Endothelial cell of umbilical vein (primary cell): Measurements from ENCODE around the gene CALD1. TPM values are rescaled to one million over a fixed set of nuclear protein-coding genes. Genes with fewer than 3 reads are reported as not detected.

Experiments
- BruUV-seq: library from RNA; stranded (reverse); fragments of 400-500 nt; replicated peaks from 2 replicates; lab custom pipeline; 2021; lab: Mats Ljungman, UMichigan
- CTCF ChIA-PET: fragments of 300-600, 350-600 bp; sonication (Branson Sonifier 250); formaldehyde crosslinking; loops from one replicate; lab custom pipeline; 2021; ENCODE audit warnings: antibody characterized with exemption, inconsistent platforms; lab: Charles Lee
- POLR2A ChIA-PET: fragments of 300-600, 350-600 bp; sonication (Branson Sonifier 250); formaldehyde crosslinking; loops from one replicate; lab custom pipeline; 2021; ENCODE audit warnings: antibody characterized with exemption, inconsistent platforms; lab: Charles Lee
- DNase-seq: peaks from one replicate; pipeline ENCODE4 v3.0.0-alpha.2; 2011; ENCODE audit warnings: low read depth, low spot score
- FAIRE-seq: peaks from 2 replicates; lab custom pipeline; 2011; peaks lifted over from hg19 to GRCh38; lab: Jason Lieb, UNC
- H2AFZ ChIP-seq: 2 replicates; pipeline ENCODE4 v1.6.0; 2012; ENCODE audit warnings: low read depth, low read length, control low read depth, inconsistent platforms
- H3K27ac ChIP-seq: 2 replicates; pipeline ENCODE4 v1.5.1; 2011; ENCODE audit warnings: low read depth, mild to moderate bottlenecking, control low read depth, low read length, moderate library complexity; ENCODE audit not compliant: insufficient read depth
- H3K27me3 ChIP-seq, 2 experiments: 2 replicates each; pipeline versions ENCODE4 v1.6.0 to v1.6.1; 2011; ENCODE audit warnings: low read length in 2 of 2, mixed read lengths in 1 of 2; ENCODE audit not compliant: control insufficient read depth in 2 of 2, insufficient read depth in 2 of 2
- H3K36me3 ChIP-seq, 2 experiments: 2 replicates in 1 of 2; 3 replicates in 1 of 2; pipeline ENCODE4 v1.5.1; 2011; ENCODE audit warnings: low read length in 2 of 2, mild to moderate bottlenecking in 1 of 2, moderate library complexity in 1 of 2; ENCODE audit not compliant: control insufficient read depth in 2 of 2, insufficient read depth in 2 of 2; ENCODE audit errors: extremely low read depth in 1 of 2
- H3K4me1 ChIP-seq: 3 replicates; pipeline ENCODE4 v1.5.1; 2011; ENCODE audit warnings: mild to moderate bottlenecking, low read length; ENCODE audit not compliant: control insufficient read depth, insufficient read depth; ENCODE audit errors: extremely low read depth
- H3K4me2 ChIP-seq: 2 replicates; pipeline ENCODE4 v1.6.1; 2011; ENCODE audit warnings: low read length, control low read depth, mixed read lengths; ENCODE audit not compliant: insufficient read depth
- H3K4me3 ChIP-seq, 3 experiments: fragments of 200-600 bp in 1 of 3; sonication (generic), shearing (Covaris generic) in 1 of 3; replicated peaks in 1 of 3; 2 replicates each; pipeline ENCODE4 v1.5.1; 2011 to 2016; ENCODE audit warnings: control low read depth in 3 of 3, low read length in 3 of 3, mild to moderate bottlenecking in 2 of 3, inconsistent platforms in 1 of 3, low read depth in 1 of 3, moderate library complexity in 1 of 3; ENCODE audit not compliant: insufficient read depth in 1 of 3
- H3K79me2 ChIP-seq: 2 replicates; pipeline ENCODE4 v1.6.0; 2012; ENCODE audit warnings: low read length, inconsistent platforms; ENCODE audit not compliant: control insufficient read depth, insufficient read depth
- H3K9ac ChIP-seq: replicated peaks from 2 replicates; pipeline ENCODE3; 2011; ENCODE audit warnings: low read length, control low read depth; ENCODE audit not compliant: insufficient read depth; ENCODE audit errors: extremely low read depth
- H3K9me1 ChIP-seq: replicated peaks from 3 replicates; pipeline ENCODE4 v1.6.0; 2011; ENCODE audit warnings: mild to moderate bottlenecking, low read length; ENCODE audit not compliant: control insufficient read depth, insufficient read depth; ENCODE audit errors: extremely low read depth
- H3K9me3 ChIP-seq: replicated peaks from 2 replicates; pipeline ENCODE4 v1.5.1; 2012; ENCODE audit warnings: low read length, inconsistent platforms; ENCODE audit not compliant: control insufficient read depth, insufficient read depth
- H4K20me1 ChIP-seq: replicated peaks from 2 replicates; pipeline ENCODE3; 2011; ENCODE audit warnings: mild to moderate bottlenecking, low read length; ENCODE audit not compliant: control insufficient read depth, insufficient read depth; ENCODE audit errors: extremely low read depth
- CTCF ChIP-seq, 2 donors: IDR thresholded peaks; 1 replicate in 1 of 2; 2 replicates in 1 of 2; pipeline ENCODE4 v1.5.1; 2011; ENCODE audit warnings: low read length in 2 of 2, mild to moderate bottlenecking in 2 of 2, moderate library complexity in 2 of 2, control low read depth in 1 of 2, inconsistent platforms in 1 of 2, low read depth in 1 of 2; ENCODE audit not compliant: insufficient read depth in 1 of 2; ENCODE audit errors: extremely low read depth in 1 of 2
- EZH2 ChIP-seq: IDR thresholded peaks from 2 replicates; pipeline ENCODE4 v1.6.1; 2012; ENCODE audit warnings: borderline replicate concordance, low read depth, mild to moderate bottlenecking, moderate library complexity, low read length, inconsistent platforms; ENCODE audit not compliant: severe bottlenecking
- FOS ChIP-seq: IDR thresholded peaks from 2 replicates; pipeline ENCODE4 v1.6.1; 2011; ENCODE audit warnings: mild to moderate bottlenecking, low read length, moderate library complexity, borderline replicate concordance; ENCODE audit not compliant: insufficient read depth
- GATA2 ChIP-seq: IDR thresholded peaks from 2 replicates; pipeline ENCODE4 v1.7.0; 2011; ENCODE audit warnings: low read depth, mild to moderate bottlenecking, moderate library complexity, mixed read lengths, low read length; ENCODE audit not compliant: insufficient read length, insufficient read depth
- JUN ChIP-seq: IDR thresholded peaks from 2 replicates; pipeline ENCODE4 v1.6.1; 2011; ENCODE audit warnings: borderline replicate concordance, low read depth; ENCODE audit not compliant: insufficient read length, insufficient read depth
- MAX ChIP-seq: IDR thresholded peaks from 2 replicates; pipeline ENCODE4 v1.6.1; 2011; ENCODE audit not compliant: insufficient read depth, insufficient read length
- MYC ChIP-seq: IDR thresholded peaks from one replicate; pipeline ENCODE4 v1.6.1; 2011; ENCODE audit warnings: mild to moderate bottlenecking, low read depth, low read length
- POLR2A ChIP-seq: IDR thresholded peaks from 2 replicates; pipeline ENCODE4 v1.6.1; 2012; ENCODE audit warnings: low read depth, mild to moderate bottlenecking, control low read depth, low read length
- POLR2AphosphoS5 ChIP-seq: IDR thresholded peaks from 2 replicates; pipeline ENCODE4 v1.6.1; 2012; ENCODE audit warnings: low read depth, mild to moderate bottlenecking, control low read depth, low read length, moderate library complexity; ENCODE audit not compliant: insufficient read depth
- dilution Hi-C: fragments of 300-500 bp; cut with MboI; formaldehyde crosslinking; loops from one replicate; pipeline ENCODE4 v1.15.0; 2019; ENCODE audit warnings: low sequenced_read_pairs; ENCODE audit not compliant: extremely low pct_ligation_motif_present
- intact Hi-C: fragments of 100-400 bp; cut with micrococcal nuclease; formaldehyde crosslinking; loops from one replicate; pipeline ENCODE4 v1.10.0; 2022
- polyA plus RNA-seq, 4 experiments: library from polyadenylated mRNA; depleted of rRNA in 3 of 4; stranded (reverse) in 3 of 4; unstranded in 1 of 4; fragments of >200 nt; gene quantifications; 2 replicates each; pipeline versions ENCODE4 v1.2.1 to v1.2.3, GENCODE V29; 2011 to 2012; ENCODE audit warnings: missing spikeins in 1 of 4
- total RNA-seq: library from RNA; stranded (reverse); gene quantifications from 2 replicates; pipeline ENCODE4 v1.2.3, GENCODE V29; 2021

Gene CALD1
- total and polyA plus RNA-seq, 2 donors (not counting 3 experiments of a cell fraction or from before 2014, with no cell fraction given) = 136 to 307 TPM

GRCh38 chr7:134907000-134907399 lies 127.6 kb downstream of the CALD1 start:
- FAIRE-seq = no peak
- dilution Hi-C loops = no loop called here
- no peak overlapping the region for H2AFZ ChIP-seq
- H3K79me2 ChIP-seq = peaks cover 34% of the 10 kb centered on the region
- intact Hi-C loops = no loop called here
- ChIA-PET POLR2A (no interaction called here), CTCF (interaction anchor here (1.5 kb wide), 1 partner anchor 32 kb away, joined by 3 read pairs; no protein-coding TSS in a partner anchor)
- no peaks in the 10 kb centered on the region for H3K27me3 ChIP-seq
- peaks cover 0 to 13% of the 10 kb centered on the region in 2 experiments for H3K36me3 ChIP-seq
- H3K4me2 ChIP-seq = no peak overlapping the region
- H3K9me1 ChIP-seq = no peaks in the 10 kb centered on the region
- TF ChIP-seq MYC = no peak
- TF ChIP-seq GATA2 = no peak
- no peak for TF ChIP-seq EZH2
- TF ChIP-seq JUN = no peak
- TF ChIP-seq POLR2A = no peak
- no peak for TF ChIP-seq FOS
- TF ChIP-seq CTCF (IDR thresholded peaks at IDR 0.05; ENCODE audit: extremely low read depth in 1 of 2, insufficient read depth in 1 of 2, low read depth in 1 of 2, low read length in 2 of 2) = no peak
- TF ChIP-seq POLR2AphosphoS5 = no peak
- no peak for TF ChIP-seq MAX
- H3K4me3 ChIP-seq = no peak overlapping the region
- H3K9ac ChIP-seq = no peak overlapping the region
- BruUV-seq = no TSS peak
- no peaks in the 10 kb centered on the region for H3K4me1 ChIP-seq
- no peak overlapping the region for H3K27ac ChIP-seq
- H4K20me1 ChIP-seq = peaks cover 4% of the 10 kb centered on the region
- no peaks in the 10 kb centered on the region for H3K9me3 ChIP-seq
- no peak for DNase-seq
